ENCODE measurements around the gene PSMA4.

PSMA4 gene

DNA sequence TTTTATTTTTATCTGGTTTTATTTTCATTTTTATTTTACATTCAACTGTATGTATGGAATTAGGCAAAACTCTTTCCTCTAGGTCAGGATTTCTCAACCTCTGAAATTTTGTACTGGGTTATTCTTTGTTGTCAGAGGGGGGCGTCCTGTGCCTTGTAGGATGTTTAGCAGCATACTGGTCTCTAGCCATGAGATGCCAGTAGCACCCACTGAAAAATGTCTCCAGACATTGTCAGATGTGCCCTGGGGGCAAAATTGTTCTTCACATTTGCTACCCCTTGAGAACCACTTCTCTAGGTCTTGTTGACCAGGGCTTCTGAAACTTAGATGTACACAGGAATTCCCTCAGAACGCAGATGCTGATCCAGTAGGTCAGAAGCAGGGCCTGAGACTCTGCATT lies 30.5 kb downstream of the PSMA4 start:
- Histone ChIP-seq H3K36me3 (ENCODE audit: insufficient read depth, low read length) (no peaks in the 10 kb centered on the region), H2AFZ (ENCODE audit: low read length, unreplicated experiment) (no peak overlapping the region), H3K27ac (ENCODE audit: low read depth, low read length) (no peak overlapping the region), H3K4me1 (ENCODE audit: control insufficient read depth, insufficient read depth, low read length, unreplicated experiment) (peaks cover 3% of the 10 kb centered on the region), H3K79me2 (ENCODE audit: control insufficient read depth, insufficient read depth, low read length, unreplicated experiment) (no peaks in the 10 kb centered on the region), H3K27me3 (ENCODE audit: insufficient read depth, low read length) (no peaks in the 10 kb centered on the region), H3K4me3 (ENCODE audit: low read depth, low read length) (no peak overlapping the region)

DNA sequence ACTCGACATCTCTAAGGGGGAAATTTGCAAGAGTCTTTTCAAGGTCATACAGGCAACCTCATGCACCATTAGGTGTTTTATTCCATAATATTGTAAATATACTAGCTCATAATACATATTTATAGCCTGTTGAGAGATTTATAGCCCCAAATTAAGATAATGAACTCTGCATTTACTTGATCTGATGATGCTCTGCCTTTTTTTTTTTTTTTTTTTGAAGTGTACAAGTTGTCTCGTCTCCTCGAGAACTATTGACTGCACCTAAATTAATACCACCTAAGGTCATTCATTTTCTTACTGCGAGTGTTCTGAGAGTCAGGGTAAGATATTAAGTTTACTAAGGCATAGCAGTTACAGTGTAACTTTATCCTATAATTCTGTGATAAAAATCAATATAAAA lies 31.1 kb downstream of the PSMA4 start:
- Histone ChIP-seq H2AFZ (ENCODE audit: low read length, unreplicated experiment) (no peak overlapping the region), H3K79me2 (ENCODE audit: control insufficient read depth, insufficient read depth, low read length, unreplicated experiment) (no peaks in the 10 kb centered on the region), H3K27me3 (ENCODE audit: insufficient read depth, low read length) (no peaks in the 10 kb centered on the region), H3K27ac (ENCODE audit: low read depth, low read length) (no peak overlapping the region), H3K4me1 (ENCODE audit: control insufficient read depth, insufficient read depth, low read length, unreplicated experiment) (peaks cover 3% of the 10 kb centered on the region), H3K4me3 (ENCODE audit: low read depth, low read length) (no peak overlapping the region), H3K36me3 (ENCODE audit: insufficient read depth, low read length) (no peaks in the 10 kb centered on the region)

DNA sequence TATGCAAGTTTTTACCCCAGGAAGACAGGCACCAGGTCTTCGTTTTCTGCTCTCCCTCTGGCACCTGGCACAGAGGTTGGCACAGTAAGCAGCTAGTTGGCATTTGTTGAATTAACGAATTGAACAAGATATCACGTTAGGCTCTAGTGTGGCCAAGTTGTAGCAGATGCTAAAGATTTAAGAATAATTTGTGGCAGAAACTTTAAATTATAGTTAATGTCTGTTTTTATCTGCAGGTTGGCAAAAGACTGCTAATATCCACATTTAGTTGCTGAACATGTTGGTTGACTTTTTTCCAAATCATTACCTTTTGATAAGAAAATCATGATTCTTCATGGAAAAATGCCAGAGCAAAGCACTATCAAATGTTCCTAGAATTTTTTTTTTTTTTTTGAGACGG lies 33.2 kb downstream of the PSMA4 start:
- H3K27me3 ChIP-seq (ENCODE audit: insufficient read depth, low read length): no peaks in the 10 kb centered on the region
- H3K4me3 ChIP-seq (ENCODE audit: low read depth, low read length): no peak overlapping the region
- H3K4me1 ChIP-seq (ENCODE audit: control insufficient read depth, insufficient read depth, low read length, unreplicated experiment): no peaks in the 10 kb centered on the region
- no peaks in the 10 kb centered on the region for H3K36me3 ChIP-seq (ENCODE audit: insufficient read depth, low read length)
- H3K27ac ChIP-seq (ENCODE audit: low read depth, low read length): no peak overlapping the region
- H2AFZ ChIP-seq (ENCODE audit: low read length, unreplicated experiment): no peak overlapping the region
- H3K79me2 ChIP-seq (ENCODE audit: control insufficient read depth, insufficient read depth, low read length, unreplicated experiment): no peaks in the 10 kb centered on the region

DNA sequence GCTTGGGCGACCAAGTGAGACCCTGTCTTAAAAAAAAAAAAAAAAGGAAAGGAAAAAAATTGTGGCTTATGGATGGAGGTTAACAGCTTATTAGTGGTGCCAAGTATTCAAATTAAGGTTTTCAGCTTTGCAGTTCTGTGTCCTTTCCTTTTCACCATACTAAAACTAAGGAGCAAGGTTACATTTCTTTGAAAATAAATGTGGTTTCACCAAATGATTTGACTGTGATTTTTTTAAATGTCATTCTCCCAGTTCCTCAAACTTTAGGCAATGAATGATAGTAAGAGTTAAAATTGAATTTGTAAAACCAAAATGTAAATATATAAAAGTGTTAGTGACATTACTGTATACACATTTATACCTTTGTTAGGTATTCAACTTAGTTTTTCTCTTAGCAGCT lies 34.7 kb downstream of the PSMA4 start:
- Histone ChIP-seq H2AFZ (ENCODE audit: low read length, unreplicated experiment) (no peak overlapping the region), H3K27me3 (ENCODE audit: insufficient read depth, low read length) (no peaks in the 10 kb centered on the region), H3K4me3 (ENCODE audit: low read depth, low read length) (no peak overlapping the region), H3K4me1 (ENCODE audit: control insufficient read depth, insufficient read depth, low read length, unreplicated experiment) (no peaks in the 10 kb centered on the region), H3K79me2 (ENCODE audit: control insufficient read depth, insufficient read depth, low read length, unreplicated experiment) (no peaks in the 10 kb centered on the region), H3K27ac (ENCODE audit: low read depth, low read length) (no peak overlapping the region), H3K36me3 (ENCODE audit: insufficient read depth, low read length) (no peaks in the 10 kb centered on the region)

DNA sequence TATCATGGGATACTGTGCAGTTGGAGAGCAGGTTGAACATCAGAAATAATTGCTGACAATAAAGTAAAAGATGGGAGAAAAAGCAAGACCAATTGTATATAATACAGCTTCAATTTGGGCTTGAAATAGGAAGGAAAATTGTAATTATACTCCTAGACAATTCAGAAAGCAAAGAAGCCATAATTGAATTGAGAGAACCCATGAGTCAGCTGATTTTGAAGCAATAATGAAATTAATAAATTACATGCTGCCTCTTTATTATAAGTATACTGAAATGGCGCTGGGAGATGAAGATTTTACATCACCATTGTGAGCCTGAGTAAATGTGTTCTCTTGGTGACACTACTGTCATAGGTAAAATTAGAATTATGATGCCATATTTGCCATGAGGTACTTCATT lies 57.3 kb downstream of the PSMA4 start:
- no peaks in the 10 kb centered on the region for H3K79me2 ChIP-seq (ENCODE audit: control insufficient read depth, insufficient read depth, low read length, unreplicated experiment)
- H3K36me3 ChIP-seq (ENCODE audit: insufficient read depth, low read length): no peaks in the 10 kb centered on the region
- H3K27ac ChIP-seq (ENCODE audit: low read depth, low read length): no peak overlapping the region
- no peaks in the 10 kb centered on the region for H3K27me3 ChIP-seq (ENCODE audit: insufficient read depth, low read length)
- H2AFZ ChIP-seq (ENCODE audit: low read length, unreplicated experiment): no peak overlapping the region
- no peak overlapping the region for H3K4me3 ChIP-seq (ENCODE audit: low read depth, low read length)
- no peaks in the 10 kb centered on the region for H3K4me1 ChIP-seq (ENCODE audit: control insufficient read depth, insufficient read depth, low read length, unreplicated experiment)

DNA sequence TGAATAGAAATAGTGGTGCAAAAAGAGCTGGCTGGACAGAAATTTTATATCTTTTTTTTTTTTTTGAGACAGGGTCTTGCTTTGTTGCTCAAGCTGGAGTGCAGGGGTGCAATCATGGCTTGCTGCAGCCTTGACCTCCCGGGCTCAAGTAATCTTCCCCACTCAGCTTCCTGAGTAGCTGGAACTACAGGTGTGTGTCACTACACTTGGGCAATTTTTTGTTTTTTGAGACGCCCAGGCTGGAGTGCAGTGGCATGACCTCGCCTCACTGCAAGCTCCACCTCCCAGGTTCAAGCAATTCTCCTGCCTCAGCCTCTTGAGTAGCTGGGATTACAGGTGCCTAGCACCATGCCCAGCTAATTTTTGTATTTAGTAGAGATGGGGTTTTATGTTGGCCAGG lies 58.1 kb downstream of the PSMA4 start:
- 0 out of 2 replicates have a peak, but pooled peaks cover 3% of the 10 kb centered on the region for H3K27me3 ChIP-seq (ENCODE audit: insufficient read depth, low read length)
- H3K36me3 ChIP-seq (ENCODE audit: insufficient read depth, low read length): no peaks in the 10 kb centered on the region
- H3K4me1 ChIP-seq (ENCODE audit: control insufficient read depth, insufficient read depth, low read length, unreplicated experiment): no peaks in the 10 kb centered on the region
- H3K27ac ChIP-seq (ENCODE audit: low read depth, low read length): no peak overlapping the region
- H3K4me3 ChIP-seq (ENCODE audit: low read depth, low read length): no peak overlapping the region
- no peaks in the 10 kb centered on the region for H3K79me2 ChIP-seq (ENCODE audit: control insufficient read depth, insufficient read depth, low read length, unreplicated experiment)
- no peak overlapping the region for H2AFZ ChIP-seq (ENCODE audit: low read length, unreplicated experiment)

DNA sequence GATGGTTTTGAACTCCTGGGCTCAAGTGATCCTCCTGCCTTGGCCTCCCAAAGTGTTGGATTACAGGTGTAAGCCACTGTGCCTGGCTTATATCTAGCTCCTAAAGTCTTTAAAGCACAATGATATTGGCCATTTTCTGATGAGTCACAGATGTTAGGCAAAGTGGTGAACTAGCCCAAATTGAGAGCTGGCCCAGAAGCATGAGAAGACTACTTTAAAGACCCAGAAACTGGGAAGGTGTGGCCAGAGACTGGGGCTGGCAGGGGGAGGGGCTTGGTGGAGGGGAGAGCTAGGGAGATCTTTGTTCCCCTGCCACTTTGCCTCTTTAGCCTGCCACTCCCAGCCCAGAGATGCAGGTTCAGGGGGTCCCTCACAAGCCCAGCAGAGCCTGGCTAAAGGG lies 58.9 kb downstream of the PSMA4 start:
- Histone ChIP-seq H3K4me1 (ENCODE audit: control insufficient read depth, insufficient read depth, low read length, unreplicated experiment) (no peaks in the 10 kb centered on the region), H3K79me2 (ENCODE audit: control insufficient read depth, insufficient read depth, low read length, unreplicated experiment) (no peaks in the 10 kb centered on the region), H3K4me3 (ENCODE audit: low read depth, low read length) (no peak overlapping the region), H3K27me3 (ENCODE audit: insufficient read depth, low read length) (peaks cover 10% of the 10 kb centered on the region; the same call in 1 of the 2 replicates), H3K36me3 (ENCODE audit: insufficient read depth, low read length) (no peaks in the 10 kb centered on the region), H2AFZ (ENCODE audit: low read length, unreplicated experiment) (no peak overlapping the region), H3K27ac (ENCODE audit: low read depth, low read length) (no peak overlapping the region)

All from ACC112 (cell line).